IMR-90 (cell line): ENCODE results near the gene CEP135. TPM values are rescaled to one million over a fixed set of nuclear protein-coding genes. Genes with fewer than 3 reads are reported as not detected.

Source experiments
- ATAC-seq: fragments of 200-7000 bp; cut with Tn5 transposase; 2 replicates; pipeline ENCODE4 v1.9.1; 2020; ENCODE audit warnings: low read depth, mild to moderate bottlenecking, moderate library complexity
- BruUV-seq: library from RNA; stranded (reverse); fragments of 400-500 nt; replicated peaks from 2 replicates; lab custom pipeline; 2021; lab: Mats Ljungman, UMichigan
- CTCF ChIA-PET: fragments of 300-600 bp; formaldehyde crosslinking; extraction: SDS; loops from one replicate; lab custom pipeline; 2021; ENCODE audit warnings: antibody characterized with exemption; lab: Yijun Ruan, JAX
- POLR2A ChIA-PET: fragments of 300-600 bp; sonication (Branson Sonifier 250); formaldehyde crosslinking; loops from one replicate; lab custom pipeline; 2022; ENCODE audit warnings: antibody characterized with exemption; ENCODE audit not compliant: unreplicated experiment; lab: Charles Lee
- DNase-seq: peaks from one replicate; pipeline ENCODE4 v3.0.0; 2013
- H2AFZ ChIP-seq: replicated peaks from 2 replicates; pipeline ENCODE3; 2013; ENCODE audit warnings: low read length, mild to moderate bottlenecking; ENCODE audit not compliant: poor library complexity
- H2AK5ac ChIP-seq: 2 replicates; pipeline ENCODE4 v1.6.1; 2013; ENCODE audit warnings: low read depth, low read length, inconsistent platforms
- H2AK9ac ChIP-seq: replicated peaks from 2 replicates; pipeline ENCODE3; 2013; ENCODE audit warnings: mild to moderate bottlenecking, low read depth, low read length, moderate library complexity; ENCODE audit not compliant: poor library complexity
- H2BK120ac ChIP-seq: 2 replicates; pipeline ENCODE4 v1.6.1; 2013; ENCODE audit warnings: low read depth, low read length, inconsistent platforms
- H2BK15ac ChIP-seq: 3 replicates; pipeline ENCODE4 v1.6.1; 2013; ENCODE audit warnings: low read depth, low read length, inconsistent platforms
- H2BK20ac ChIP-seq: 2 replicates; pipeline ENCODE4 v1.6.1; 2013; ENCODE audit warnings: low read depth, mild to moderate bottlenecking, inconsistent platforms, low read length, moderate library complexity
- H2BK5ac ChIP-seq: 2 replicates; pipeline ENCODE4 v1.6.1; 2013; ENCODE audit warnings: mild to moderate bottlenecking, low read depth, low read length, inconsistent platforms; ENCODE audit not compliant: poor library complexity, severe bottlenecking
- H3K14ac ChIP-seq: replicated peaks from 2 replicates; pipeline ENCODE4 v1.6.1; 2013; ENCODE audit warnings: low read depth, low read length, inconsistent platforms
- H3K18ac ChIP-seq: 2 replicates; pipeline ENCODE4 v1.6.1; 2013; ENCODE audit warnings: low read depth, low read length, control low read depth
- H3K23ac ChIP-seq: 2 replicates; pipeline ENCODE4 v1.6.1; 2013; ENCODE audit warnings: low read depth, low read length, inconsistent platforms
- H3K27ac ChIP-seq: 2 replicates; pipeline ENCODE4 v1.5.1; 2013; ENCODE audit warnings: mild to moderate bottlenecking, control low read depth, low read length; ENCODE audit not compliant: insufficient read depth
- H3K27me3 ChIP-seq: 2 replicates; pipeline ENCODE4 v1.6.1; 2013; ENCODE audit warnings: low read length; ENCODE audit not compliant: control insufficient read depth, insufficient read depth
- H3K36me3 ChIP-seq: 2 replicates; pipeline ENCODE4 v1.6.1; 2013; ENCODE audit warnings: low read length, mixed read lengths; ENCODE audit not compliant: control insufficient read depth, insufficient read depth
- H3K4ac ChIP-seq: 2 replicates; pipeline ENCODE4 v1.6.1; 2013; ENCODE audit warnings: low read depth, low read length, inconsistent platforms
- H3K4me1 ChIP-seq: 2 replicates; pipeline ENCODE4 v1.6.1; 2013; ENCODE audit warnings: low read length, mixed read lengths; ENCODE audit not compliant: control insufficient read depth, insufficient read depth
- H3K4me2 ChIP-seq: 2 replicates; pipeline ENCODE4 v1.6.1; 2013; ENCODE audit warnings: low read depth, mild to moderate bottlenecking, control low read depth, low read length, moderate library complexity
- H3K4me3 ChIP-seq: 2 replicates; pipeline ENCODE4 v1.5.1; 2013; ENCODE audit warnings: low read depth, mild to moderate bottlenecking, control low read depth, low read length, moderate library complexity; ENCODE audit not compliant: insufficient read depth
- H3K56ac ChIP-seq: 2 replicates; pipeline ENCODE4 v1.6.1; 2013; ENCODE audit warnings: low read length, inconsistent platforms; ENCODE audit not compliant: insufficient read depth; ENCODE audit errors: extremely low read depth
- H3K79me1 ChIP-seq, 2 experiments: 2 replicates each; pipeline ENCODE4 v1.6.1; 2013; ENCODE audit warnings: low read length in 2 of 2, inconsistent platforms in 1 of 2, low read depth in 1 of 2
- H3K9ac ChIP-seq: 2 replicates; pipeline ENCODE4 v1.6.1; 2013; ENCODE audit warnings: low read depth, low read length, control low read depth
- H3K9me1 ChIP-seq: 2 replicates; pipeline ENCODE4 v1.6.1; 2013; ENCODE audit warnings: low read length, inconsistent platforms; ENCODE audit not compliant: insufficient read depth
- H3K9me3 ChIP-seq: 2 replicates; pipeline ENCODE4 v1.6.1; 2013; ENCODE audit warnings: low read length; ENCODE audit not compliant: control insufficient read depth, insufficient read depth
- H4K20me1 ChIP-seq: 2 replicates; pipeline ENCODE4 v1.6.1; 2013; ENCODE audit warnings: low read length, inconsistent platforms; ENCODE audit not compliant: insufficient read depth
- H4K5ac ChIP-seq: 2 replicates; pipeline ENCODE4 v1.6.1; 2013; ENCODE audit warnings: mild to moderate bottlenecking, low read depth, low read length, control low read depth
- H4K8ac ChIP-seq, 2 experiments: 2 replicates each; pipeline ENCODE4 v1.6.1; 2013; ENCODE audit warnings: low read depth in 2 of 2, low read length in 2 of 2, control low read depth in 1 of 2, inconsistent platforms in 1 of 2
- H4K91ac ChIP-seq: 2 replicates; pipeline ENCODE4 v1.6.1; 2013; ENCODE audit warnings: low read depth, low read length, inconsistent platforms; ENCODE audit not compliant: insufficient read depth
- ELK1 ChIP-seq: fragments of 150-350 bp; IDR thresholded peaks from 2 replicates; pipeline ENCODE4 v1.6.1; 2016; ENCODE audit warnings: low read depth, mild to moderate bottlenecking, low read length, moderate library complexity, borderline replicate concordance
- FOS ChIP-seq: fragments of 150-350 bp; IDR thresholded peaks from 2 replicates; pipeline ENCODE4 v1.6.1; 2016; ENCODE audit warnings: low read depth, low read length
- MAZ ChIP-seq: IDR thresholded peaks from 2 replicates; pipeline ENCODE4 v1.6.1; 2012; ENCODE audit warnings: low read depth, mild to moderate bottlenecking, low read length, improper control_type of control experiment, moderate library complexity, borderline replicate concordance
- MXI1 ChIP-seq: IDR thresholded peaks from 2 replicates; pipeline ENCODE4 v1.6.1; 2012; ENCODE audit warnings: low read depth, mild to moderate bottlenecking, low read length, moderate library complexity, borderline replicate concordance
- RCOR1 ChIP-seq: IDR thresholded peaks from 2 replicates; pipeline ENCODE4 v1.6.1; 2012; ENCODE audit warnings: mild to moderate bottlenecking, low read length, improper control_type of control experiment; ENCODE audit not compliant: insufficient replicate concordance
- WGBS, 2 experiments: methylation state at CpG; one replicate each; pipeline versions ENCODE4 v1.1.5 to v1.1.7; 2013; ENCODE audit warnings: missing lambda C conversion rate in 2 of 2; ENCODE audit not compliant: insufficient read length in 1 of 2; ENCODE audit errors: extremely low coverage in 2 of 2; 5-methylcytosine and 5-hydroxymethylcytosine counted together
- dilution Hi-C: fragments of 300-500 bp; cut with HindIII; formaldehyde crosslinking; loops from one replicate; pipeline ENCODE4 v1.14.3; 2018; ENCODE audit warnings: low sequenced_read_pairs; ENCODE audit not compliant: unreplicated experiment
- in situ Hi-C: fragments of 300-500 bp; cut with MboI; formaldehyde crosslinking; loops from 3 replicates; pipeline ENCODE4 v1.14.3; 2019; ENCODE audit warnings: low sequenced_read_pairs, inconsistent platforms, mixed read lengths
- intact Hi-C: fragments of 100-400 bp; cut with micrococcal nuclease; formaldehyde crosslinking; loops from 2 replicates; pipeline ENCODE4 v1.10.0; 2022
- polyA plus RNA-seq, 3 experiments: library from polyadenylated mRNA; depleted of rRNA; stranded (reverse); fragments of >200 nt; gene quantifications; 2 replicates each; pipeline ENCODE4 v1.2.3, GENCODE V29; 2012; ENCODE audit warnings: low replicate concordance in 1 of 3
- total RNA-seq: library from RNA; depleted of rRNA; stranded (reverse); fragments of >200 nt; gene quantifications from 2 replicates; pipeline ENCODE4 v1.2.3, GENCODE V29; 2012

Gene CEP135
- total and polyA plus RNA-seq, 2 of the 4 experiments (the other 2 are of a cell fraction) = 2.7 to 3.2 TPM

- Histone ChIP-seq H2AK9ac (no peak overlapping the region), H3K9ac (no peak overlapping the region), H4K5ac (no peak overlapping the region), H3K4me1 (peaks cover 4% of the 10 kb centered on the region; the same call in 1 of the 2 replicates), H2BK120ac (no peak overlapping the region), H3K27ac (no peak overlapping the region), H4K91ac (no peak overlapping the region), H2BK20ac (no peak overlapping the region), H3K4ac (no peak overlapping the region), H2AFZ (no peak overlapping the region), H3K23ac (no peak overlapping the region), H3K18ac (no peak overlapping the region), H3K79me1 (no peaks in the 10 kb centered on the region), H2BK15ac (no peak overlapping the region), H3K14ac (no peak overlapping the region), H4K20me1 (no peaks in the 10 kb centered on the region), H3K4me3 (no peak overlapping the region), H3K56ac (no peak overlapping the region), H3K27me3 (no peaks in the 10 kb centered on the region), H2BK5ac (no peak overlapping the region), H3K9me1 (no peaks in the 10 kb centered on the region), H2AK5ac (no peak overlapping the region), H3K9me3 (no peaks in the 10 kb centered on the region), H3K4me2 (no peak overlapping the region), H3K36me3 (peaks cover 5% of the 10 kb centered on the region), H4K8ac (no peak overlapping the region)
- POLR2A ChIA-PET = no interaction called here
- WGBS, 2 experiments = no CpG with 5 or more reads among the region's 3 CpGs
- in situ Hi-C loops = no loop called here
- no TSS peak for BruUV-seq
- dilution Hi-C loops = no loop called here
- ATAC-seq (no peak), DNase-seq (peak; percentile 22)
- intact Hi-C loops = no loop called here
- TF ChIP-seq FOS (no peak), RCOR1 (no peak), ELK1 (no peak), MXI1 (no peak), MAZ (no peak)
- CTCF ChIA-PET = no interaction called here
These were observed 41.8 kb upstream of the CEP135 start for GRCh38 chr4:55906989-55907388.
